H1 (cell line): ENCODE measurements around the gene SSTR3. TPM values are rescaled to one million over a fixed set of nuclear protein-coding genes. Genes with fewer than 3 reads are reported as not detected.

ENCODE experiments used
- CTCF ChIA-PET: fragments of 300-600 bp; sonication (Branson Sonifier 250); formaldehyde crosslinking; loops from one replicate; lab custom pipeline; 2021; ENCODE audit not compliant: partially characterized antibody; lab: Charles Lee
- POLR2A ChIA-PET: fragments of 300-600 bp; sonication (Branson Sonifier 250); formaldehyde crosslinking; loops from one replicate; lab custom pipeline; 2021; ENCODE audit warnings: inconsistent platforms; ENCODE audit not compliant: partially characterized antibody; lab: Charles Lee
- DNase-seq, 2 experiments: peaks; one replicate each; pipeline versions ENCODE4 v3.0.0 to v3.0.0-alpha.2; 2010 to 2022; ENCODE audit warnings: low spot score in 2 of 2, low read depth in 1 of 2, mixed read lengths in 1 of 2
- FAIRE-seq: peaks from 2 replicates; lab custom pipeline; 2011; peaks lifted over from hg19 to GRCh38; lab: Jason Lieb, UNC
- H2AFZ ChIP-seq: 2 replicates; pipeline ENCODE4 v1.8.1; 2012; ENCODE audit warnings: low read length, inconsistent platforms
- H2AK5ac ChIP-seq: 2 replicates; pipeline ENCODE4 v1.6.1; 2013; ENCODE audit warnings: low read depth, low read length
- H2BK120ac ChIP-seq: replicated peaks from 2 replicates; pipeline ENCODE3; 2013; ENCODE audit warnings: low read depth, low read length, inconsistent platforms
- H2BK12ac ChIP-seq: 2 replicates; pipeline ENCODE4 v1.6.1; 2013; ENCODE audit warnings: low read depth, low read length
- H2BK15ac ChIP-seq: 2 replicates; pipeline ENCODE4 v1.6.1; 2013; ENCODE audit warnings: low read length
- H2BK20ac ChIP-seq: 2 replicates; pipeline ENCODE4 v1.6.1; 2013; ENCODE audit warnings: low read length
- H2BK5ac ChIP-seq: 2 replicates; pipeline ENCODE4 v1.6.1; 2013; ENCODE audit warnings: low read depth, low read length
- H3K14ac ChIP-seq: 2 replicates; pipeline ENCODE4 v1.6.1; 2013; ENCODE audit warnings: inconsistent platforms; ENCODE audit not compliant: insufficient read length
- H3K18ac ChIP-seq: 2 replicates; pipeline ENCODE4 v1.6.1; 2013; ENCODE audit warnings: low read length; ENCODE audit errors: extremely low read depth
- H3K23ac ChIP-seq: 2 replicates; pipeline ENCODE4 v1.6.1; 2013; ENCODE audit warnings: inconsistent platforms; ENCODE audit not compliant: insufficient read length
- H3K23me2 ChIP-seq: 2 replicates; pipeline ENCODE4 v1.6.1; 2013; ENCODE audit warnings: low read depth, low read length
- H3K27ac ChIP-seq: 2 replicates; pipeline ENCODE4 v1.6.1; 2011; ENCODE audit warnings: low read depth, low read length, inconsistent platforms
- H3K27me3 ChIP-seq, 4 experiments: replicated peaks in 1 of 4; 1 replicate in 1 of 4; 2 replicates in 3 of 4; pipeline versions ENCODE4 v1.6.1 to v1.8.1; 2011 to 2013; ENCODE audit warnings: low read length in 3 of 4, mild to moderate bottlenecking in 3 of 4, inconsistent platforms in 2 of 4, mixed read lengths in 2 of 4, moderate library complexity in 1 of 4; ENCODE audit not compliant: control insufficient read depth in 3 of 4, insufficient read depth in 3 of 4; ENCODE audit errors: extremely low read depth in 1 of 4
- H3K36me3 ChIP-seq, 4 experiments: 2 replicates each; pipeline versions ENCODE4 v1.6.1 to v1.8.1; 2011 to 2013; ENCODE audit warnings: mild to moderate bottlenecking in 4 of 4, low read length in 3 of 4, moderate library complexity in 2 of 4, control low read depth in 1 of 4, inconsistent platforms in 1 of 4; ENCODE audit not compliant: insufficient read depth in 4 of 4, control insufficient read depth in 2 of 4
- H3K4ac ChIP-seq: replicated peaks from 2 replicates; pipeline ENCODE3; 2013; ENCODE audit warnings: low read length, low read depth, mixed read lengths, inconsistent platforms; ENCODE audit not compliant: insufficient read length
- H3K4me1 ChIP-seq, 4 experiments: replicated peaks in 1 of 4; 1 replicate in 1 of 4; 2 replicates in 3 of 4; pipeline versions ENCODE4 v1.6.1 to v1.8.1; 2011 to 2013; ENCODE audit warnings: low read length in 3 of 4, inconsistent platforms in 2 of 4, mixed read lengths in 1 of 4; ENCODE audit not compliant: insufficient read depth in 4 of 4, control insufficient read depth in 3 of 4
- H3K4me2 ChIP-seq, 2 experiments: 2 replicates each; pipeline versions ENCODE4 v1.6.1 to v1.8.1; 2011 to 2013; ENCODE audit warnings: low read depth in 2 of 2, low read length in 2 of 2, control low read depth in 1 of 2, inconsistent platforms in 1 of 2, mild to moderate bottlenecking in 1 of 2; ENCODE audit not compliant: insufficient read depth in 1 of 2
- H3K4me3 ChIP-seq, 4 experiments: fragments of 200-600, 300-600 bp in 1 of 4; sonication (generic), shearing (Covaris generic), sonication (Bioruptor Twin) in 1 of 4; 2 replicates each; pipeline versions ENCODE4 v1.5.1 to v1.8.1; 2011 to 2016; ENCODE audit warnings: low read length in 4 of 4, low read depth in 3 of 4, control low read depth in 2 of 4, inconsistent platforms in 2 of 4, mild to moderate bottlenecking in 2 of 4, mixed read lengths in 1 of 4, moderate library complexity in 1 of 4; ENCODE audit not compliant: insufficient read depth in 2 of 4; ENCODE audit errors: extremely low read depth in 1 of 4
- H3K56ac ChIP-seq: replicated peaks from 2 replicates; pipeline ENCODE3; 2013; ENCODE audit warnings: low read depth, mild to moderate bottlenecking, mixed read lengths, low read length, inconsistent platforms; ENCODE audit not compliant: insufficient read length
- H3K79me1 ChIP-seq: 2 replicates; pipeline ENCODE4 v1.6.1; 2013; ENCODE audit warnings: low read depth, low read length, control low read depth
- H3K79me2 ChIP-seq, 2 experiments: 2 replicates each; pipeline versions ENCODE4 v1.6.1 to v1.8.1; 2012 to 2013; ENCODE audit warnings: low read length in 2 of 2, mild to moderate bottlenecking in 2 of 2, inconsistent platforms in 1 of 2; ENCODE audit not compliant: insufficient read depth in 2 of 2, control insufficient read depth in 1 of 2
- H3K9ac ChIP-seq, 4 experiments: replicated peaks in 1 of 4; 1 replicate in 1 of 4; 2 replicates in 3 of 4; pipeline versions ENCODE4 v1.6.1 to v1.8.1; 2011 to 2013; ENCODE audit warnings: low read depth in 3 of 4, low read length in 3 of 4, control low read depth in 2 of 4, mild to moderate bottlenecking in 2 of 4, moderate library complexity in 2 of 4, inconsistent platforms in 1 of 4; ENCODE audit errors: extremely low read depth in 1 of 4
- H3K9me3 ChIP-seq, 2 experiments: 2 replicates each; pipeline versions ENCODE4 v1.6.1 to v1.8.1; 2012 to 2013; ENCODE audit warnings: mild to moderate bottlenecking in 2 of 2, moderate library complexity in 2 of 2, control low read depth in 1 of 2, inconsistent platforms in 1 of 2, low read depth in 1 of 2, low read length in 1 of 2, mixed read lengths in 1 of 2; ENCODE audit not compliant: insufficient read depth in 2 of 2
- H4K20me1 ChIP-seq, 2 experiments: replicated peaks in 1 of 2; 2 replicates each; pipeline versions ENCODE3 to v1.8.1; 2011 to 2013; ENCODE audit warnings: inconsistent platforms in 2 of 2, low read length in 2 of 2, mild to moderate bottlenecking in 1 of 2; ENCODE audit not compliant: insufficient read depth in 2 of 2, control insufficient read depth in 1 of 2
- H4K5ac ChIP-seq: 2 replicates; pipeline ENCODE4 v1.6.1; 2013; ENCODE audit warnings: low read length, low read depth, mixed read lengths, inconsistent platforms; ENCODE audit not compliant: insufficient read length
- H4K8ac ChIP-seq: 2 replicates; pipeline ENCODE4 v1.8.0; 2013; ENCODE audit warnings: mild to moderate bottlenecking, moderate library complexity, low read length, inconsistent platforms; ENCODE audit not compliant: insufficient read depth; ENCODE audit errors: extremely low read depth
- H4K91ac ChIP-seq: replicated peaks from 2 replicates; pipeline ENCODE3; 2013; ENCODE audit warnings: low read length, mixed read lengths, inconsistent platforms; ENCODE audit not compliant: insufficient read length
- ASH2L ChIP-seq: fragments of 200-600, 300-600 bp; sonication (generic); IDR thresholded peaks from one replicate; pipeline ENCODE4 v1.7.1; 2017; ENCODE audit warnings: low read length
- ATF2 ChIP-seq: IDR thresholded peaks from 2 replicates; pipeline ENCODE4 v1.6.1; 2012; ENCODE audit warnings: low read length, inconsistent platforms
- CBX5 ChIP-seq: fragments of 300-800, 300-1000 bp; sonication (generic); IDR thresholded peaks from 2 replicates; pipeline ENCODE4 v1.7.1; 2016; ENCODE audit warnings: antibody characterized with exemption, low read length, low read depth
- CEBPB ChIP-seq: IDR thresholded peaks from 2 replicates; pipeline ENCODE4 v1.6.1; 2012; ENCODE audit warnings: low read depth, low read length
- CHD1 ChIP-seq: IDR thresholded peaks from 2 replicates; pipeline ENCODE4 v1.6.1; 2012; ENCODE audit warnings: low read depth, low read length, improper control_type of control experiment
- CHD2 ChIP-seq: IDR thresholded peaks from 2 replicates; pipeline ENCODE4 v1.6.1; 2012; ENCODE audit warnings: low read length, improper control_type of control experiment
- CREB1 ChIP-seq: IDR thresholded peaks from 2 replicates; pipeline ENCODE4 v1.6.1; 2012; ENCODE audit warnings: inconsistent platforms
- MAX ChIP-seq: IDR thresholded peaks from 2 replicates; pipeline ENCODE4 v1.6.1; 2012; ENCODE audit warnings: inconsistent platforms
- PHF8 ChIP-seq: fragments of 200-600 bp; sonication (generic); conservative IDR thresholded peaks from 2 replicates; pipeline ENCODE4 v1.7.1; 2012; ENCODE audit warnings: low read depth, mild to moderate bottlenecking, inconsistent platforms, low read length, moderate library complexity
- RFX5 ChIP-seq: IDR thresholded peaks from 2 replicates; pipeline ENCODE4 v1.6.1; 2011; ENCODE audit warnings: low read depth, low read length, improper control_type of control experiment, borderline replicate concordance
- SIX5 ChIP-seq: IDR thresholded peaks from 2 replicates; pipeline ENCODE4 v1.6.1; 2011; ENCODE audit warnings: mild to moderate bottlenecking, low read depth, low read length
- USF2 ChIP-seq: IDR thresholded peaks from 2 replicates; pipeline ENCODE4 v1.6.1; 2011; ENCODE audit warnings: low read length, improper control_type of control experiment
- WGBS, 2 experiments: shearing (Covaris generic) in 1 of 2; methylation state at CpG; one replicate each; pipeline versions ENCODE4 v1.1.6 to v1.1.7; 2013 to 2015; ENCODE audit warnings: low lambda C conversion rate in 2 of 2, mixed read lengths in 2 of 2, inconsistent platforms in 1 of 2, low coverage in 1 of 2, missing lambda C conversion rate in 1 of 2; ENCODE audit not compliant: insufficient replicate concordance in 2 of 2, insufficient coverage in 1 of 2, insufficient read length in 1 of 2; ENCODE audit errors: extremely low coverage in 1 of 2, missing lambda C conversion rate in 1 of 2; 5-methylcytosine and 5-hydroxymethylcytosine counted together
- polyA plus RNA-seq, 7 experiments: library from polyadenylated mRNA; depleted of rRNA in 3 of 7; stranded (reverse) in 5 of 7; unstranded in 2 of 7; fragments of >200 nt in 5 of 7; fragments of 200-250 nt in 2 of 7; gene quantifications; 1 replicate in 5 of 7; 2 replicates in 1 of 7; 4 replicates in 1 of 7; pipeline versions ENCODE4 v1.2.1 to v1.2.3, GENCODE V29; 2011 to 2013; ENCODE audit warnings: missing spikeins in 2 of 7, mixed read lengths in 2 of 7
- total RNA-seq: library from RNA; stranded (reverse); fragmentation: NEBNext Ultra II Directional; extraction: Animal tissue kit (Norgen Biotek cat#: 25700); gene quantifications from 2 replicates; pipeline ENCODE4 v1.2.1, GENCODE V29; 2021

The SSTR3 gene
- total and polyA plus RNA-seq, 2 of the 8 experiments (the other 6 are each of a cell fraction or from before 2014, with no cell fraction given): 0.22 to 0.77 TPM

- 93% methylated on average over 4 of the region's 4 CpGs; no CpG with 5 or more reads in 1 of the 2 experiments for WGBS, 2 experiments
- H3K9me3 ChIP-seq: no peaks in the 10 kb centered on the region; a peak in 1 of 4 replicates
- no peak overlapping the region for H3K4me3 ChIP-seq
- H3K79me1 ChIP-seq: no peaks in the 10 kb centered on the region
- H3K4me1 ChIP-seq: no peaks in the 10 kb centered on the region
- POLR2A ChIA-PET: interaction anchor here (1.4 to 1.6 kb wide), 2 partner anchors 15 to 19 kb away, joined by 4 to 7 read pairs; no protein-coding TSS in a partner anchor
- no peak overlapping the region for H2BK20ac ChIP-seq
- no peak overlapping the region for H2AFZ ChIP-seq
- no peak overlapping the region for H3K4ac ChIP-seq
- no peak overlapping the region for H2BK5ac ChIP-seq
- H3K79me2 ChIP-seq: no peaks in the 10 kb centered on the region
- no peak overlapping the region for H3K14ac ChIP-seq
- no peak overlapping the region for H4K8ac ChIP-seq
- no peak overlapping the region for H4K91ac ChIP-seq
- H3K23ac ChIP-seq: no peak overlapping the region
- CTCF ChIA-PET: interaction anchor here (0.7 to 3.3 kb wide), 4 partner anchors 19 to 230 kb away, joined by 5 to 22 read pairs (median 6); no protein-coding TSS in a partner anchor
- DNase-seq (no peak), FAIRE-seq (no peak)
- H3K56ac ChIP-seq: no peak overlapping the region
- no peak overlapping the region for H3K27ac ChIP-seq
- no peak overlapping the region for H4K5ac ChIP-seq
- H2BK12ac ChIP-seq: no peak overlapping the region
- no peaks in the 10 kb centered on the region for H3K27me3 ChIP-seq
- H2AK5ac ChIP-seq: no peak overlapping the region
- peaks cover 2% of the 10 kb centered on the region; the same call in 1 of the 2 replicates for H3K23me2 ChIP-seq
- no peak overlapping the region for H3K18ac ChIP-seq
- no peak overlapping the region for H3K9ac ChIP-seq
- H3K36me3 ChIP-seq: no peaks in the 10 kb centered on the region
- no peaks in the 10 kb centered on the region for H4K20me1 ChIP-seq
- H3K4me2 ChIP-seq: no peak overlapping the region
- no peak overlapping the region for H2BK15ac ChIP-seq
- H2BK120ac ChIP-seq: no peak overlapping the region
- no peak for TF ChIP-seq CBX5
- TF ChIP-seq CREB1: no peak
- TF ChIP-seq ASH2L: no peak
- TF ChIP-seq CHD1: no peak
- no peak for TF ChIP-seq MAX
- TF ChIP-seq CEBPB: no peak
- TF ChIP-seq USF2: no peak
- TF ChIP-seq ATF2: no peak
- no peak for TF ChIP-seq RFX5
- no peak for TF ChIP-seq CHD2
- TF ChIP-seq PHF8: no peak
- TF ChIP-seq SIX5: no peak
Observed at GRCh38 chr22:37226087-37226486, 13.8 kb upstream of the SSTR3 start.
